NB4 (cell line): ENCODE data around the gene MEGF9.

Source experiments
- CTCF ChIP-seq: IDR thresholded peaks from one replicate; pipeline ENCODE4 v1.5.1; 2012; ENCODE audit warnings: low read depth, low read length
- MAX ChIP-seq: IDR thresholded peaks from 2 replicates; pipeline ENCODE4 v1.6.1; 2011; ENCODE audit warnings: low read depth, low read length
- MYC ChIP-seq: IDR thresholded peaks from 2 replicates; pipeline ENCODE4 v1.6.1; 2011; ENCODE audit warnings: low read depth, low read length
- POLR2A ChIP-seq: IDR thresholded peaks from 2 replicates; pipeline ENCODE4 v1.6.1; 2011; ENCODE audit warnings: mild to moderate bottlenecking; ENCODE audit not compliant: insufficient read length; ENCODE audit errors: extremely low read depth

GRCh38 chr9:120655005-120655622 is 59.2 kb downstream of the MEGF9 start:
- TF ChIP-seq CTCF (no peak), POLR2A (no peak), MYC (no peak), MAX (no peak)
